Measurements from ENCODE around the gene EPS15. TPM values are rescaled to one million over a fixed set of nuclear protein-coding genes. Genes with fewer than 3 reads are reported as not detected.

Gene EPS15
- total and polyA plus RNA-seq, 9 of the 15 experiments (the other 6 are each of a cell fraction or from before 2014, with no cell fraction given), result 23.1 to 69.0 (median 41.7) TPM

- no peak for TF ChIP-seq ZNF395 (CRISPR knock-in tag; IDR thresholded peaks at IDR 0.05)
- TF ChIP-seq USF2 (CRISPR knock-in tag; IDR thresholded peaks at IDR 0.05), result no peak
- no peak for TF ChIP-seq TFAM (CRISPR knock-in tag; conservative IDR thresholded peaks at IDR 0.05)
- TF ChIP-seq VEZF1 (CRISPR knock-in tag; IDR thresholded peaks at IDR 0.05), result peak; percentile 54
- no peak for TF ChIP-seq ZNF436 (CRISPR knock-in tag; IDR thresholded peaks at IDR 0.05)
- TF ChIP-seq JUN (IDR thresholded peaks at IDR 0.05; ENCODE audit: borderline replicate concordance, low read depth, low read length), result 0 out of 2 replicates have a peak, but pooled peaks have one; percentile 24
- no peak for TF ChIP-seq JUN (CRISPR knock-in tag; IDR thresholded peaks at IDR 0.05; ENCODE audit: borderline replicate concordance)
- peak; percentile 63 for TF ChIP-seq POLR2H (tag; IDR thresholded peaks at IDR 0.05; ENCODE audit: low read depth)
- TF ChIP-seq EP300 (IDR thresholded peaks at IDR 0.05; ENCODE audit: low read length), result peak; percentile 55
- TF ChIP-seq ZBTB43 (CRISPR knock-in tag; IDR thresholded peaks at IDR 0.05), result no peak
- no peak for TF ChIP-seq ZNF253 (CRISPR knock-in tag; conservative IDR thresholded peaks at IDR 0.05)
- no peak for TF ChIP-seq ZNF174 (CRISPR knock-in tag; IDR thresholded peaks at IDR 0.05)
- no peak for TF ChIP-seq RBM39 (optimal IDR thresholded peaks at IDR 0.05; ENCODE audit: low read depth, low read length)
- TF ChIP-seq FOS (IDR thresholded peaks at IDR 0.05; ENCODE audit: extremely low read depth, insufficient read length), result peak; percentile 59
- TF ChIP-seq E2F3 (CRISPR knock-in tag; IDR thresholded peaks at IDR 0.05), result no peak
- TF ChIP-seq ZFPM2 (CRISPR knock-in tag; IDR thresholded peaks at IDR 0.05), result no peak
- peak; percentile 49; the same call in 1 of the 2 replicates for TF ChIP-seq GTF2F1 (IDR thresholded peaks at IDR 0.05; ENCODE audit: low read depth, low read length)
- peak in 1 of 2 experiments; percentile 46; a peak in 1 of 4 replicates for TF ChIP-seq ARNT (IDR thresholded peaks at IDR 0.05)
- no peak for TF ChIP-seq FUS (optimal IDR thresholded peaks at IDR 0.05; ENCODE audit: low read depth, low read length)
- TF ChIP-seq PHB2 (IDR thresholded peaks at IDR 0.05; ENCODE audit: low read depth), result no peak
- peak; percentile 46 for TF ChIP-seq RBM25 (IDR thresholded peaks at IDR 0.05; ENCODE audit: low read depth, low read length, severe bottlenecking)
- peak; percentile 70; the same call in 1 of the 2 replicates for TF ChIP-seq ARID3A (IDR thresholded peaks at IDR 0.05; ENCODE audit: borderline replicate concordance, low read depth, low read length)
Measured at GRCh38 chr1:51421964-51422363, 97.1 kb downstream of the EPS15 start (continued).

Data from K562 (cell line).